HepG2 (cell line): ENCODE measurements around the gene ADAM8. TPM values are rescaled to one million over a fixed set of nuclear protein-coding genes. Genes with fewer than 3 reads are reported as not detected.

Source experiments
- ARID2 ChIP-seq: sonication (generic); formaldehyde crosslinking; IDR thresholded peaks from 2 replicates; pipeline ENCODE4 v1.8.1; 2022; ENCODE audit warnings: mild to moderate bottlenecking, missing genetic modification reagents, borderline replicate concordance
- ASH2L ChIP-seq: fragments of 300-600, 200-600 bp; sonication (generic); IDR thresholded peaks from 2 replicates; pipeline ENCODE4 v1.7.0; 2017; ENCODE audit warnings: low read depth, mild to moderate bottlenecking, moderate library complexity, mixed read lengths, low read length; ENCODE audit not compliant: insufficient read length
- CBX1 ChIP-seq: IDR thresholded peaks from one replicate; pipeline ENCODE4 v1.6.1; 2016; ENCODE audit warnings: antibody characterized with exemption, low read depth
- HNRNPH1 ChIP-seq: fragments of 200-400 bp; formaldehyde crosslinking; optimal IDR thresholded peaks from 2 replicates; pipeline ENCODE3; 2017; ENCODE audit warnings: mild to moderate bottlenecking, low read depth, low read length
- IKZF4 ChIP-seq: sonication (generic); formaldehyde crosslinking; IDR thresholded peaks from 2 replicates; pipeline ENCODE4 v1.5.1; 2020; ENCODE audit warnings: borderline replicate concordance, mild to moderate bottlenecking, low read depth, missing genetic modification reagents; ENCODE audit errors: not compliant biosample characterization
- KLF16 ChIP-seq, 2 experiments: sonication (generic) in 1 of 2; formaldehyde crosslinking in 1 of 2; IDR thresholded peaks; 2 replicates each; pipeline versions ENCODE4 v1.6.1 to v1.8.0; 2016 to 2023; ENCODE audit warnings: missing genetic modification reagents in 2 of 2, missing compliant biosample characterization in 1 of 2
- MBD4 ChIP-seq: IDR thresholded peaks from 2 replicates; pipeline ENCODE4 v1.6.1; 2012; ENCODE audit warnings: low read length, inconsistent platforms, borderline replicate concordance
- MED13 ChIP-seq: sonication (generic); formaldehyde crosslinking; IDR thresholded peaks from 2 replicates; pipeline ENCODE4 v1.5.0; 2020; ENCODE audit warnings: missing genetic modification reagents
- PPARG ChIP-seq: conservative IDR thresholded peaks from 2 replicates; pipeline ENCODE4 v1.6.1; 2016; ENCODE audit warnings: missing biosample characterization, missing genetic modification reagents
- SALL1 ChIP-seq: sonication (generic); formaldehyde crosslinking; IDR thresholded peaks from 2 replicates; pipeline ENCODE4 v1.8.0; 2022; ENCODE audit warnings: mild to moderate bottlenecking, missing genetic modification reagents
- SCMH1 ChIP-seq: sonication (generic); formaldehyde crosslinking; IDR thresholded peaks from 2 replicates; pipeline ENCODE4 v1.9.0; 2021; ENCODE audit warnings: missing genetic modification reagents, mild to moderate bottlenecking, borderline replicate concordance
- SOX5 ChIP-seq: IDR thresholded peaks from 2 replicates; pipeline ENCODE4 v1.6.1; 2016; ENCODE audit warnings: borderline replicate concordance
- ZBTB7B ChIP-seq: sonication (generic); formaldehyde crosslinking; IDR thresholded peaks from 2 replicates; pipeline ENCODE4 v1.4.0; 2020; ENCODE audit warnings: missing genetic modification reagents
- ZNF235 ChIP-seq: sonication (generic); formaldehyde crosslinking; IDR thresholded peaks from 2 replicates; pipeline ENCODE4 v1.8.1; 2023; ENCODE audit warnings: mild to moderate bottlenecking, missing genetic modification reagents, borderline replicate concordance
- ZNF564 ChIP-seq: sonication (generic); formaldehyde crosslinking; IDR thresholded peaks from 2 replicates; pipeline ENCODE4 v1.8.1; 2023; ENCODE audit warnings: mild to moderate bottlenecking, missing genetic modification reagents
- ZNF781 ChIP-seq: sonication (generic); formaldehyde crosslinking; IDR thresholded peaks from 2 replicates; pipeline ENCODE4 v1.5.1; 2020; ENCODE audit warnings: borderline replicate concordance, mild to moderate bottlenecking, missing genetic modification reagents; ENCODE audit errors: not compliant biosample characterization
- ZNF891 ChIP-seq: sonication (generic); formaldehyde crosslinking; IDR thresholded peaks from 2 replicates; pipeline ENCODE4 v1.5.0; 2020; ENCODE audit warnings: mild to moderate bottlenecking, missing genetic modification reagents
- polyA plus RNA-seq, 8 experiments: library from polyadenylated mRNA; depleted of rRNA in 3 of 8; stranded (reverse) in 7 of 8; unstranded in 1 of 8; fragments of >200 nt; fragmentation: Illumina TruSeq in 4 of 8; extraction: Trizol in 4 of 8; gene quantifications; 2 replicates each; pipeline versions ENCODE4 v1.2.1 to v1.2.3, GENCODE V29; 2011 to 2016; ENCODE audit warnings: low read depth in 4 of 8, missing spikeins in 1 of 8, mixed read lengths in 1 of 8; ENCODE audit not compliant: insufficient read depth in 1 of 8
- total RNA-seq, 5 experiments: library from RNA; depleted of rRNA; stranded (reverse); fragments of >200 nt; fragmentation: Illumina TruSeq; extraction: Trizol; gene quantifications; 2 replicates each; pipeline ENCODE4 v1.2.3, GENCODE V29; 2016; ENCODE audit warnings: low read depth in 1 of 5
- TF ChIP-seq, protein P1 (sequence below): fragments of 450-650 bp; IDR thresholded peaks from 2 replicates; pipeline ENCODE4 v1.6.1; 2016
- TF ChIP-seq, protein P2 (sequence below): sonication (generic); formaldehyde crosslinking; IDR thresholded peaks from 2 replicates; pipeline ENCODE4 v1.4.0; 2020; ENCODE audit warnings: missing genetic modification reagents
- TF ChIP-seq, protein P3 (sequence below): sonication (generic); formaldehyde crosslinking; IDR thresholded peaks from one replicate; pipeline ENCODE4 v1.5.1; 2020; ENCODE audit warnings: mild to moderate bottlenecking, missing genetic modification reagents; ENCODE audit errors: not compliant biosample characterization

Gene ADAM8
- total and polyA plus RNA-seq, 2 of the 13 experiments (the other 11 are each of a cell fraction or from before 2014, with no cell fraction given) = 0.24 to 0.93 TPM

DNA sequence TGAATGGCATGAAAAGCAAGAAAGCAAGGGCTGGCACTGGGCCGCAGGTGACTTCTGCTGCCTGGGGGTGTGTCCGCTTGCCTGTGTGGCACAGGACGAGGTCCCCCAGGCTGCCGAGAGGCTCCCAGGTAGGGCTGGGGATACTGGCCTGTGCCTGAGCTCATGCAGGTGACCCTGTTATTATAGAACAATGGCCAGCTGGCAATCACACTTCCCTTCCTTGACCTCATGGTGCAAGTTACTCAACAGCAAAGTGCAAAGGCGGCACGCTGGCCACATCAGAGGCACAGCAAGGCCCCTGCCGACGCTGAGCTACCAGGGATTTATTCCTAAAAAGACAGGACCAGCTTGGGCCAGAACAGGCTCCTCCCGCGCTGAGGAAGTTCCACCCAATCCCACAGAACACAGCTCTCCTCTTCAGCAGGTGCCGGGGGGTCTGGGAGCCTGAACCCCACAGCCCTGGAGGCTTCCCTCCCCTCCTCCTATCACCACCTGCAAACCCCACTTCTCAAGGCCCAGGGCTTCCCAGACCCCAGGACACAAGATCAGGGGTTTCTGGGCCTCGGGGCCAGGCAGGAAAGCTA is 1.4 kb upstream of the ADAM8 start (continued):
- TF ChIP-seq, protein P1, sequence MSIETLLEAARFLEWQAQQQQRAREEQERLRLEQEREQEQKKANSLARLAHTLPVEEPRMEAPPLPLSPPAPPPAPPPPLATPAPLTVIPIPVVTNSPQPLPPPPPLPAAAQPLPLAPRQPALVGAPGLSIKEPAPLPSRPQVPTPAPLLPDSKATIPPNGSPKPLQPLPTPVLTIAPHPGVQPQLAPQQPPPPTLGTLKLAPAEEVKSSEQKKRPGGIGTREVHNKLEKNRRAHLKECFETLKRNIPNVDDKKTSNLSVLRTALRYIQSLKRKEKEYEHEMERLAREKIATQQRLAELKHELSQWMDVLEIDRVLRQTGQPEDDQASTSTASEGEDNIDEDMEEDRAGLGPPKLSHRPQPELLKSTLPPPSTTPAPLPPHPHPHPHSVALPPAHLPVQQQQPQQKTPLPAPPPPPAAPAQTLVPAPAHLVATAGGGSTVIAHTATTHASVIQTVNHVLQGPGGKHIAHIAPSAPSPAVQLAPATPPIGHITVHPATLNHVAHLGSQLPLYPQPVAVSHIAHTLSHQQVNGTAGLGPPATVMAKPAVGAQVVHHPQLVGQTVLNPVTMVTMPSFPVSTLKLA = no peak
- TF ChIP-seq SALL1 = peak; percentile 47; the same call in 1 of the 2 replicates
- TF ChIP-seq ARID2 = no peak
- TF ChIP-seq MBD4 = no peak
- TF ChIP-seq KLF16 (CRISPR knock-in tag; IDR thresholded peaks at IDR 0.05) = no peak
- no peak for TF ChIP-seq SCMH1 (CRISPR knock-in tag)
- no peak for TF ChIP-seq MED13 (CRISPR knock-in tag)
- TF ChIP-seq HNRNPH1 = no peak
- no peak for TF ChIP-seq CBX1
- 0 out of 2 replicates have a peak, but pooled peaks have one; percentile 19 for TF ChIP-seq ZBTB7B
- no peak for TF ChIP-seq ZNF781
- TF ChIP-seq SOX5 (CRISPR knock-in tag) = peak; percentile 97
- TF ChIP-seq ZNF891 (CRISPR knock-in tag) = no peak
- no peak for TF ChIP-seq ZNF235 (CRISPR knock-in tag)
- TF ChIP-seq ASH2L = no peak
- TF ChIP-seq, protein P2, sequence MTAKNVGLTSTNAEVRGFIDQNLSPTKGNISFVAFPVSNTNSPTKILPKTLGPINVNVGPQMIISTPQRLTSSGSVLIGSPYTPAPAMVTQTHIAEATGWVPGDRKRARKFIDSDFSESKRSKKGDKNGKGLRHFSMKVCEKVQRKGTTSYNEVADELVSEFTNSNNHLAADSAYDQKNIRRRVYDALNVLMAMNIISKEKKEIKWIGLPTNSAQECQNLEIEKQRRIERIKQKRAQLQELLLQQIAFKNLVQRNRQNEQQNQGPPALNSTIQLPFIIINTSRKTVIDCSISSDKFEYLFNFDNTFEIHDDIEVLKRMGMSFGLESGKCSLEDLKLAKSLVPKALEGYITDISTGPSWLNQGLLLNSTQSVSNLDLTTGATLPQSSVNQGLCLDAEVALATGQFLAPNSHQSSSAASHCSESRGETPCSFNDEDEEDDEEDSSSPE (CRISPR knock-in tag) = no peak
- no peak for TF ChIP-seq ZNF564 (CRISPR knock-in tag)
- TF ChIP-seq IKZF4 (CRISPR knock-in tag) = no peak
- TF ChIP-seq PPARG = no peak
- TF ChIP-seq, protein P3, sequence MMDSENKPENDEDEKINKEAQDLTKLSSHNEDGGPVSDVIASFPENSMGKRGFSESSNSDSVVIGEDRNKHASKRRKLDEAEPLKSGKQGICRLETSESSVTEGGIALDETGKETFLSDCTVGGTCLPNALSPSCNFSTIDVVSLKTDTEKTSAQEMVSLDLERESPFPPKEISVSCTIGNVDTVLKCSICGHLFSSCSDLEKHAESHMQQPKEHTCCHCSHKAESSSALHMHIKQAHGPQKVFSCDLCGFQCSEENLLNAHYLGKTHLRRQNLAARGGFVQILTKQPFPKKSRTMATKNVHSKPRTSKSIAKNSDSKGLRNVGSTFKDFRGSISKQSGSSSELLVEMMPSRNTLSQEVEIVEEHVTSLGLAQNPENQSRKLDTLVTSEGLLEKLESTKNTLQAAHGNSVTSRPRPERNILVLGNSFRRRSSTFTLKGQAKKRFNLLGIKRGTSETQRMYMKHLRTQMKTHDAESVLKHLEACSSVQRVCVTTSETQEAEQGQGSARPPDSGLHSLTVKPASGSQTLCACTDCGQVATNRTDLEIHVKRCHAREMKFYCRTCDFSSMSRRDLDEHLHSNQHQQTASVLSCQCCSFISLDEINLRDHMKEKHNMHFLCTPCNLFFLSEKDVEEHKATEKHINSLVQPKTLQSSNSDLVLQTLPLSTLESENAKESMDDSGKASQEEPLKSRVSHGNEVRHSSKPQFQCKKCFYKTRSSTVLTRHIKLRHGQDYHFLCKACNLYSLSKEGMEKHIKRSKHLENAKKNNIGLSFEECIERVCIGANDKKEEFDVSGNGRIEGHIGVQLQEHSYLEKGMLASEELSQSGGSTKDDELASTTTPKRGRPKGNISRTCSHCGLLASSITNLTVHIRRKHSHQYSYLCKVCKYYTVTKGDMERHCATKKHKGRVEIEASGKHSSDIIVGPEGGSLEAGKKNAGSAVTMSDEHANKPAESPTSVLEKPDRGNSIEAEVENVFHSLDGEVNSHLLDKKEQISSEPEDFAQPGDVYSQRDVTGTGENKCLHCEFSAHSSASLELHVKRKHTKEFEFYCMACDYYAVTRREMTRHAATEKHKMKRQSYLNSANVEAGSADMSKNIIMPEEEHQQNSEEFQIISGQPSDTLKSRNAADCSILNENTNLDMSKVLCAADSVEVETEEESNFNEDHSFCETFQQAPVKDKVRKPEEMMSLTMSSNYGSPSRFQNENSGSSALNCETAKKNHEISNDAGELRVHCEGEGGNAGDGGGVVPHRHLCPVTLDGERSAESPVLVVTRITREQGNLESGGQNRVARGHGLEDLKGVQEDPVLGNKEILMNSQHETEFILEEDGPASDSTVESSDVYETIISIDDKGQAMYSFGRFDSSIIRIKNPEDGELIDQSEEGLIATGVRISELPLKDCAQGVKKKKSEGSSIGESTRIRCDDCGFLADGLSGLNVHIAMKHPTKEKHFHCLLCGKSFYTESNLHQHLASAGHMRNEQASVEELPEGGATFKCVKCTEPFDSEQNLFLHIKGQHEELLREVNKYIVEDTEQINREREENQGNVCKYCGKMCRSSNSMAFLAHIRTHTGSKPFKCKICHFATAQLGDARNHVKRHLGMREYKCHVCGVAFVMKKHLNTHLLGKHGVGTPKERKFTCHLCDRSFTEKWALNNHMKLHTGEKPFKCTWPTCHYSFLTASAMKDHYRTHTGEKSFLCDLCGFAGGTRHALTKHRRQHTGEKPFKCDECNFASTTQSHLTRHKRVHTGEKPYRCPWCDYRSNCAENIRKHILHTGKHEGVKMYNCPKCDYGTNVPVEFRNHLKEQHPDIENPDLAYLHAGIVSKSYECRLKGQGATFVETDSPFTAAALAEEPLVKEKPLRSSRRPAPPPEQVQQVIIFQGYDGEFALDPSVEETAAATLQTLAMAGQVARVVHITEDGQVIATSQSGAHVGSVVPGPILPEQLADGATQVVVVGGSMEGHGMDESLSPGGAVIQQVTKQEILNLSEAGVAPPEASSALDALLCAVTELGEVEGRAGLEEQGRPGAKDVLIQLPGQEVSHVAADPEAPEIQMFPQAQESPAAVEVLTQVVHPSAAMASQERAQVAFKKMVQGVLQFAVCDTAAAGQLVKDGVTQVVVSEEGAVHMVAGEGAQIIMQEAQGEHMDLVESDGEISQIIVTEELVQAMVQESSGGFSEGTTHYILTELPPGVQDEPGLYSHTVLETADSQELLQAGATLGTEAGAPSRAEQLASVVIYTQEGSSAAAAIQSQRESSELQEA (CRISPR knock-in tag) = no peak
